GM18861 (cell line): ENCODE measurements around the gene TBX20.
"Not testable (repeated sequence)": the region's sequence is repeated elsewhere in the genome, so short reads cannot be mapped to it uniquely, and the experiment has no call there.

Source experiments
- ATAC-seq: cut with Tn5 transposase; IDR thresholded peaks from one replicate; pipeline ENCODE4 v1.9.1; 2021; ENCODE audit not compliant: unreplicated experiment

The TBX20 gene

GRCh38 chr7:35228496-35229051, 25.3 kb downstream of the TBX20 start:
- peak; percentile 50 for ATAC-seq

DNA sequence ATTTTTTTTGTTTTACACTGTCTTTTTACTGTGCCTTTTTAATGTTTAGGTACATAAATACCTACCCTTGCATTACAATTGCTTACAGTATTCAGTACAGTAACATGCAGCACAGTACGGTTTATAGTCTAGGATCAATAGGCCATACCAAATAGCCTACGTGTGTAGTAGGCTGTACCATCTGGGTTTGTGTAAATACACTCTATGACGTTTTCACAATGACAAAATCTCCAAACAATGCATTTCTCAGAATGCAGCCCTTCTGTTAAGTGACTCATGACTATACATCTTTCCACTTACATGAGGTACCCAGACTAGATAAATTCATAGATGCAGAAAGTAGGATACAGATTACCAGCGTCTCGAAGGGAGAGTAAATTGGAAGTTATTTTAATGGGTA, 26.5 kb downstream of the TBX20 start:
- ATAC-seq, result not testable (repeated sequence)

DNA sequence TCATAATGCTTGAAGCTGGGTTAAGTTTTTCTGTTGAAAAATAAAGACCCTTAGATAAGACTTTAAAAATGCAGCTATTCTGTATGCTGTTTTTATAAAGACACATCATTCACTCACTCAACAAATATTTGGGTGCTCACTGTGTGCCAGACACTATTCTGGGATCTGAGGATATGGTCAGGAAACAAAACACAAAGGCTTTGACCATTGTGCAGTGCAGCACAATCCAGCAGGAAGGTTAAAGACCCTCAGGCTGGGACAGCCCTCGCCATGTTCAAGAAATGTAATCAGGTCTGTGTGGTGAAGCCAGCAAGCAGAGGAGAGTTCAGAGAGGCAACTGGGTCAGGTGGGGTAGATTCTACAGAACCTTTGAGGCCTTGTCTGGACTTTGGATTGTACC, 31.5 kb downstream of the TBX20 start:
- ATAC-seq, result not testable (repeated sequence)

DNA sequence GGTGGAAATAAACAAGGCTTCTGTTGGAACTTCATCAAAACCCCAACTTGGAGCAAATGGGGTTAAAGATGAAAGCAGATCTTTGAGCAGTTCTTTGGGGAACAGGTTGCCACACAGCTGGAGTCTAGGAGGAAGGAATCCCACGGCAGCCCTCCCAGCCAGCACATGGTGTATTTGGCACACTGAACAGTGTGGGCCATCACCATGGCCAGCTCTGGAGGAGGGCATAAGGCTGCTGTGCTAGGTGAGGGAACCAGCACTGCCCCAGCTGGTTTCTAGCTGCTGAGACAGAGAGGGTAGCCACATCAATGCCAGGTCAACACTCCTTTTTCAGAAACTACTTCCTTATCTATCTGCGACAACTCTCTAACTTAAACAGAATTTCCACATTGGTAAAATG, 33.7 kb downstream of the TBX20 start:
- ATAC-seq, result not testable (repeated sequence)

DNA sequence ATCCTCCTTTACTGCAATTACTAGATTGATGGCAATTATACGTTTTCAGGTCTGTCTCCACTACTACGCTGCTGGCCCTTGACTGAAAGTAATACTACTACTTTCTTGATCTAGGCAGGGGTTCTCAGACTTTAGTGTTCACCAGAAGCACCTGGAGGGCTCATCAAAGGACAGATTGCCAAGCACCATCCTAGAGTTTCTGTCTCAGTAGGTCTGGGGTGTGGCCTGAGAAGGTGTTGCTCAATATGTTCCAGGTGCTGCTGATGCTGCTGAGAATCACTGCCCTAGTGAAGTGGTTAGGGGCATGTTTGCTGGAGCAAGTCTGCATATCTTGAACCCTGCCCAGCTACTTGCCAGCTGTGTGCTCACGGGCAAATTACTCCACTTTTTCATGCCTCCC, 37.9 kb downstream of the TBX20 start:
- ATAC-seq, result not testable (repeated sequence)

GRCh38 chr7:35215063-35215462, 38.8 kb downstream of the TBX20 start:
- not testable (repeated sequence) for ATAC-seq

- ATAC-seq, result not testable (repeated sequence)
Measured at GRCh38 chr7:35206924-35207323, 47.0 kb downstream of the TBX20 start.

- not testable (repeated sequence) for ATAC-seq
Measured at GRCh38 chr7:35204850-35205249, 49.0 kb downstream of the TBX20 start.

- ATAC-seq, result not testable (repeated sequence)
Measured at GRCh38 chr7:35204031-35204430, 49.9 kb downstream of the TBX20 start.

DNA sequence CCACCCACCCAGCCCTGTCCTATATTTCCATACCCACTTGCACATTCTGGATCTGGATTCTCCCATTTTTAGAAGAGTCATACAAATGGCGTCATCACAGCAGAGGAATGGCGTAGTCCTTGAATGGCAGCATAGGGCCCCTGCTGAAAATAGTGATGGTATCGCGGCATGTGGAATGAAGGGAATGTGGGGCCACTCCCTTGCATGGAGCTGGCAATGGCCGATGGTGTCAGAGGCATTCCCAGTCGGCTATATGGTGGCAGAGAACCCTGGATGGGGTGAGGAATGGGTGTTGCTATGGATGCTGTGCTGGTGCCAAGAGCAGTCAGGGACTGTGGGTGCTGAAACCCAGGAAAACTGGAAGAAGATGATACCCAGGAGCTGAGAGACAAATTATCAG, 51.5 kb downstream of the TBX20 start:
- not testable (repeated sequence) for ATAC-seq

- ATAC-seq, result not testable (repeated sequence)
Measured at GRCh38 chr7:35200170-35200569, 53.7 kb downstream of the TBX20 start.

- ATAC-seq, result not testable (repeated sequence)
Measured at GRCh38 chr7:35198370-35199140, 55.3 kb downstream of the TBX20 start.

- ATAC-seq, result not testable (repeated sequence)
Measured at GRCh38 chr7:35191571-35191970, 62.3 kb downstream of the TBX20 start.

DNA sequence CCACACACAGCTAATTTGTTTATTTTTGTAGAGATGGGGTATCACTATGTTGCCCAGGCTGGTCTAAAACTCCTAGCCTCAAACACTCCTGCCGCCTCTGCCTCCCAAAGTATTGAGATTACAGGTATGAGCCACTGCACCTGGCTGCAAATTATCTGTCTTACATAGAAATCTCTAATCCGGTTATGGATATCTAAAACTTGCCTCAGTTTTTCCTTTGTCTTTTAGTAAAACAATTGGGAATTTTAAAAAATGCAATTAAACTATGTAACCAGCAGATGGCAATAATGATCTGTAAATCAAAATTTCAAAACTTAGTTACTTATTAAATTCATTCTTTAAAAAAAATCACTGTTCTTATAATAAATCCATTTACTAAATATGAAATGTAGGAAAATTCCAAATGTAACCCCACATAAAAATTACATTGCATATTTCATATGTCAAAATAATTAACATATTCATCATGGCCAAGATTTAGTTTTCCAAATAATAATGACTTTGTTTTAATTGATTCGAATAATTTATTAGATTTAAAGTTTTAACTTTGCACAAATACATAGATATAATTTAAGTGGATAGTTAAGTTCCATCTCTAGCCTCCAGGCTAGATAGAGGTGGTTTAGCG, 63.6 kb downstream of the TBX20 start:
- ATAC-seq, result not testable (repeated sequence)

DNA sequence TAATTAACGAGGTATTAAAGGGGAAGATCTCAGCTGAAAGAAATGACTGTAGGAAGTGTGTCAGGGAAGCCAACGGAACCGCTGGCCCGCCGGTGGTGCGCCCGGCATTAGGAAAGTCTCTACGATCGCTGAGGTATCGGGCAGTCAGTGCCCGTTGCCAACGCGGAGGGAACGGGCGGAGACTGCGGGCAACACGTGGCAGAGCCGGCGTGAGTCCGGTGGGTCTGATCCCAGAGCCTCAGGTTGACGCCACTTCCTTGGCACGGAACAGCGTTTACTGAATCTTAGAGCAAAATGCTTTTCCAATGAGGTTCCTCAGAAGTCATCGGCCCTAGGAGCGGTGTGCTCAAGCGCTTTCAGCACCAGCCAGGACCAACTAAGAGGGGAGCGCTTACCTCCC, 67.1 kb downstream of the TBX20 start:
- ATAC-seq, result not testable (repeated sequence)

DNA sequence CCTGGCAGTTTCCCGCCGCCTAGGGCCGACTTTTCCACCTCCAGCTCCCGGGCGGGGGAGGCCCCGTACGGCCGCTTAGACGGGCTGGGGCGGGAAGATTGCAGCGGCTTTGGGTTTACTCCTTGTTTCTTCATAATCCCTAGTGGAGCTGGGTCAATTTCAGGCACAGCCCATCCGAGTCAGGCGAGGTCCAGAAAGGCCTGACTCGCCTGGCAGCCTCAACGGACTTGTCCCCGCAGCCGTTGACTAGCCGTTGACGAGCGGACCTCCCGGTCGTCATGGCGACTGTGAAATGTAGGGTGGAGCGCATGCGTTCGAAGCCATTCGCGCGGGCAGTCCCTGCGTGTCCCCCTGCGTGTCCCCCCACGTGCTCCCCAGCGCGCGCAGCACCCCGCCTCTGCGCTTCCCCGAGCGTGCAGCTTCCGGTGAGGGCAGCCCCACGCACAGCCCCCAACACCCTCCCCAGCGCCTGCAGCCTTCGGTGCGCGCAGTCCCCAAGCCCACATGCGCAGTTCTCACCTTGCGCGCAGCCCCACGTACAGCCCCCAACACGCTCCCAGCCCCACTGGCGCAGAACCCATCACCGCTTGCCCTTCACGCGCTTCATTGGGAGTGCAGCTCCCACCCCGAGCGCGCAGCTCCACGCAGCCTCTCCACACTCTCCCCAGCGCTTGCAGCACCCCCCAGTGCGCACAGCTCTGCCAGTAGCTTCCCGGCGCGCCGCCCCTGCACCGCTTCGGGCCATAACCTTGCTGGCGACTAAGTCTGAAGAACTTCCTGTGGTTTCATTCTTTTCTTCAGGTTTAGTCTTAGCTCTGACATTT, 67.8 kb downstream of the TBX20 start:
- no peak for ATAC-seq

- ATAC-seq, result not testable (repeated sequence)
Measured at GRCh38 chr7:35185578-35185907, 68.4 kb downstream of the TBX20 start.

- ATAC-seq, result not testable (repeated sequence)
Measured at GRCh38 chr7:35184961-35185360, 68.9 kb downstream of the TBX20 start.

GRCh38 chr7:35183873-35184503, 69.9 kb downstream of the TBX20 start:
- not testable (repeated sequence) for ATAC-seq

DNA sequence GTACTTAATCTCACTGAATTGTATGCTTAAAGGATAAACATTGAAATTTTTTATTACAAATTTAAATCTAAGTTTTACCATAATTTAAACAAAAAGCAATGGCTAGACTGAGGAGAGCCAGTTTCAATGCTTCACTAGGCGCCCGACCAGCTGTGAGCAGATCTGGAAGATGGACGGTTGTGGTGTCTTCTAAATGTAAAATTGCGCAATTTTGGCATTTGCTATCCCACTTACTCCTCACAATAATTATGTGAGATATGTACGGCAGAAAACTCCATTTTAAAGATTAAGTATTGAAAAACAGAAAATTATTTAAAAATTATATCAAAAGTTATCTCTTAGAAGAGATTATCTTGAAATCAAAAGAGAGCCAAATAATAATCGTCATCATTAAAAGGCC, 73.2 kb downstream of the TBX20 start:
- not testable (repeated sequence) for ATAC-seq

DNA sequence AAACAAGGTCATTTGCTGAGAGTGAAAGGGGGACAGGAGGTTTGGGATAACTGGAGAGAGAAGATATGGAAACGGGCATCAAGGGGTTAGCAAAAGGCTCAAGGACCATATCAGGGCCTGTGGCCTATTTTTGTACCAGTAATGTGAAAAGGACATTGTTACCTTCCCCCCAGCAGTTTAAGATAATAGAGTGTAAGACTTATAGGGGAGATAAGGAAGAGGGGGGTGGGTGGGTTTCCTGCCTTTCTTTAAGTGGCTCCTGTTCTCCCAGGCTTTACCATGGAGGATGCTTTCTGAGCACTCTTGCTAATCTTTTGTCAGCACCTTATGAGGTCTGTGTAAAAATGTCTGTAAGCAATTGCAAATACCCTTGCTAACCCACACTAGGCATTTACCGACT, 80.7 kb downstream of the TBX20 start:
- ATAC-seq, result not testable (repeated sequence)
